HepG2 (cell line): ENCODE data around the gene OGFR. TPM values are rescaled to one million over a fixed set of nuclear protein-coding genes. Genes with fewer than 3 reads are reported as not detected.

Source experiments
- DR1 ChIP-seq: sonication (generic); formaldehyde crosslinking; IDR thresholded peaks from 2 replicates; pipeline ENCODE4 v1.8.0; 2021; ENCODE audit warnings: mild to moderate bottlenecking, missing genetic modification reagents, inconsistent platforms
- NCOA1 ChIP-seq: sonication (generic); formaldehyde crosslinking; IDR thresholded peaks from 2 replicates; pipeline ENCODE4 v1.9.0; 2021; ENCODE audit warnings: missing genetic modification reagents
- PAX8 ChIP-seq: sonication (generic); formaldehyde crosslinking; IDR thresholded peaks from 2 replicates; pipeline ENCODE4 v1.8.0; 2022; ENCODE audit warnings: mild to moderate bottlenecking, missing genetic modification reagents, borderline replicate concordance
- RAD21 ChIP-seq: fragments of 450-650 bp; formaldehyde crosslinking; IDR thresholded peaks from 2 replicates; pipeline ENCODE4 v1.5.0; 2020; ENCODE audit warnings: mild to moderate bottlenecking
- RFXANK ChIP-seq: IDR thresholded peaks from 2 replicates; pipeline ENCODE4 v1.6.1; 2016
- ZNF839 ChIP-seq: sonication (generic); formaldehyde crosslinking; IDR thresholded peaks from 2 replicates; pipeline ENCODE4 v1.4.0; 2020; ENCODE audit warnings: missing genetic modification reagents, mild to moderate bottlenecking, borderline replicate concordance
- ZSCAN12 ChIP-seq: sonication (generic); formaldehyde crosslinking; IDR thresholded peaks from 2 replicates; pipeline ENCODE4 v1.9.0; 2021; ENCODE audit warnings: mild to moderate bottlenecking, missing genetic modification reagents
- ZZZ3 ChIP-seq: sonication (generic); formaldehyde crosslinking; IDR thresholded peaks from 2 replicates; pipeline ENCODE4 v1.4.0; 2020; ENCODE audit warnings: missing genetic modification reagents, mild to moderate bottlenecking, borderline replicate concordance
- polyA plus RNA-seq, 8 experiments: library from polyadenylated mRNA; depleted of rRNA in 3 of 8; stranded (reverse) in 7 of 8; unstranded in 1 of 8; fragments of >200 nt; fragmentation: Illumina TruSeq in 4 of 8; extraction: Trizol in 4 of 8; gene quantifications; 2 replicates each; pipeline versions ENCODE4 v1.2.1 to v1.2.3, GENCODE V29; 2011 to 2016; ENCODE audit warnings: low read depth in 4 of 8, missing spikeins in 1 of 8, mixed read lengths in 1 of 8; ENCODE audit not compliant: insufficient read depth in 1 of 8
- total RNA-seq, 5 experiments: library from RNA; depleted of rRNA; stranded (reverse); fragments of >200 nt; fragmentation: Illumina TruSeq; extraction: Trizol; gene quantifications; 2 replicates each; pipeline ENCODE4 v1.2.3, GENCODE V29; 2016; ENCODE audit warnings: low read depth in 1 of 5
- TF ChIP-seq, protein P1 (sequence below): sonication (generic); formaldehyde crosslinking; IDR thresholded peaks from 2 replicates; pipeline ENCODE4 v1.4.0; 2020; ENCODE audit warnings: missing genetic modification reagents
- TF ChIP-seq, protein P2 (sequence below): sonication (generic); formaldehyde crosslinking; IDR thresholded peaks from one replicate; pipeline ENCODE4 v1.5.1; 2020; ENCODE audit warnings: mild to moderate bottlenecking, missing genetic modification reagents; ENCODE audit errors: not compliant biosample characterization
- TF ChIP-seq, protein P3 (sequence below): sonication (generic); formaldehyde crosslinking; IDR thresholded peaks from 2 replicates; pipeline ENCODE4 v1.4.0; 2020; ENCODE audit warnings: missing genetic modification reagents, borderline replicate concordance

Gene OGFR
- total and polyA plus RNA-seq, 2 of the 13 experiments (the other 11 are each of a cell fraction or from before 2014, with no cell fraction given), result 47.7 to 81.8 TPM

DNA sequence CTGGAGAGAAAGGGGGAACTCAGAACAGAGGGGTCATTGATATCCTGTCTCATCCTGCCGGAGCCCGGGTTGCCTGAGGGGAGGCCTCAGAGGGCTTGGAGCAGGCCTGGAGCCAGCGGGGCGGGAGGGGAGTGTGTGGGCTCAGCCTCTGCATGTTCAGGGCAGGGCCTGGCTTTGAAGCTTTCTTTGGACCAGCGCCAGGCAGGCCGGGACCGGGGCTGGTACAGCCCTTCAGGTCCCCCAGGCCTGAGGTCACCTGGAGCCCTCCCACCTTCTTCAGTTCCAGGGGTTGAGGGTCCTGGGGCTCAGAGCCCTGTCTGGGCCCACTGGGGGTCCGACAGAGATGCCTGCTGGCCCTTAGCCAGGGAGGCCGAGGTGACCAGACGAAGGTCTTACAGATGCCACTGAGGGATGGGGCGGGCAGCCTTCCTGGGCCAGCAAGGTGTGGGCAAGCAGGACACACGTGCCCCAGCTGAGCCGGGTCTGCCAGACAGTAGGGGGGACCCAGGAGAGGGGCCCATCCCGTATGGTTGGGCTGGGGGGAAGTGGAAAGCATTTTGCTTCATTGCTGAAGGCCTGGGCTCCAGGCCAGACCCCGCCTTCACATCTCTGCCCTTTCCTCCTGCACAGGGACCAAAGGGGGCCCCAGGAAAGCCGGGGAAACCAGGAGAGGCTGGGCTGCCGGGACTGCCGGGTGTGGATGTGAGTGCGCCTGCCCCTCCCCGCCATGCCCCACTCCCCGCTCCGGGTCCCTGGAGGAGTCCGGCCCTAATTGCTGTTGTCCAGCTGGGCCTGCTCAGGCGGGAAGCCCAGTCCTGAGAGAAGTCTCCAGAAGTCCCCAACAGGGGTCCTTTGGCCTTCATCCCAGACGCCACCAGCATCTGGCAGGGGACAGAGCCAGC is 14.2 kb downstream of the OGFR start (continued):
- TF ChIP-seq, protein P1, sequence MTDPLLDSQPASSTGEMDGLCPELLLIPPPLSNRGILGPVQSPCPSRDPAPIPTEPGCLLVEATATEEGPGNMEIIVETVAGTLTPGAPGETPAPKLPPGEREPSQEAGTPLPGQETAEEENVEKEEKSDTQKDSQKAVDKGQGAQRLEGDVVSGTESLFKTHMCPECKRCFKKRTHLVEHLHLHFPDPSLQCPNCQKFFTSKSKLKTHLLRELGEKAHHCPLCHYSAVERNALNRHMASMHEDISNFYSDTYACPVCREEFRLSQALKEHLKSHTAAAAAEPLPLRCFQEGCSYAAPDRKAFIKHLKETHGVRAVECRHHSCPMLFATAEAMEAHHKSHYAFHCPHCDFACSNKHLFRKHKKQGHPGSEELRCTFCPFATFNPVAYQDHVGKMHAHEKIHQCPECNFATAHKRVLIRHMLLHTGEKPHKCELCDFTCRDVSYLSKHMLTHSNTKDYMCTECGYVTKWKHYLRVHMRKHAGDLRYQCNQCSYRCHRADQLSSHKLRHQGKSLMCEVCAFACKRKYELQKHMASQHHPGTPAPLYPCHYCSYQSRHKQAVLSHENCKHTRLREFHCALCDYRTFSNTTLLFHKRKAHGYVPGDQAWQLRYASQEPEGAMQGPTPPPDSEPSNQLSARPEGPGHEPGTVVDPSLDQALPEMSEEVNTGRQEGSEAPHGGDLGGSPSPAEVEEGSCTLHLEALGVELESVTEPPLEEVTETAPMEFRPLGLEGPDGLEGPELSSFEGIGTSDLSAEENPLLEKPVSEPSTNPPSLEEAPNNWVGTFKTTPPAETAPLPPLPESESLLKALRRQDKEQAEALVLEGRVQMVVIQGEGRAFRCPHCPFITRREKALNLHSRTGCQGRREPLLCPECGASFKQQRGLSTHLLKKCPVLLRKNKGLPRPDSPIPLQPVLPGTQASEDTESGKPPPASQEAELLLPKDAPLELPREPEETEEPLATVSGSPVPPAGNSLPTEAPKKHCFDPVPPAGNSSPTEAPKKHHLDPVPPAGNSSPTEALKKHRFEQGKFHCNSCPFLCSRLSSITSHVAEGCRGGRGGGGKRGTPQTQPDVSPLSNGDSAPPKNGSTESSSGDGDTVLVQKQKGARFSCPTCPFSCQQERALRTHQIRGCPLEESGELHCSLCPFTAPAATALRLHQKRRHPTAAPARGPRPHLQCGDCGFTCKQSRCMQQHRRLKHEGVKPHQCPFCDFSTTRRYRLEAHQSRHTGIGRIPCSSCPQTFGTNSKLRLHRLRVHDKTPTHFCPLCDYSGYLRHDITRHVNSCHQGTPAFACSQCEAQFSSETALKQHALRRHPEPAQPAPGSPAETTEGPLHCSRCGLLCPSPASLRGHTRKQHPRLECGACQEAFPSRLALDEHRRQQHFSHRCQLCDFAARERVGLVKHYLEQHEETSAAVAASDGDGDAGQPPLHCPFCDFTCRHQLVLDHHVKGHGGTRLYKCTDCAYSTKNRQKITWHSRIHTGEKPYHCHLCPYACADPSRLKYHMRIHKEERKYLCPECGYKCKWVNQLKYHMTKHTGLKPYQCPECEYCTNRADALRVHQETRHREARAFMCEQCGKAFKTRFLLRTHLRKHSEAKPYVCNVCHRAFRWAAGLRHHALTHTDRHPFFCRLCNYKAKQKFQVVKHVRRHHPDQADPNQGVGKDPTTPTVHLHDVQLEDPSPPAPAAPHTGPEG, result no peak
- TF ChIP-seq ZZZ3 (CRISPR knock-in tag) (no peak), NCOA1 (CRISPR knock-in tag) (0 out of 2 replicates have a peak, but pooled peaks have one; percentile 25), ZNF839 (peak; percentile 99), DR1 (CRISPR knock-in tag) (no peak; the same call in 1 of the 2 replicates), ZSCAN12 (no peak), RFXANK (peak; percentile 59; the same call in 1 of the 2 replicates), RAD21 (no peak; the same call in 1 of the 2 replicates), PAX8 (CRISPR knock-in tag) (no peak)
- TF ChIP-seq, protein P2, sequence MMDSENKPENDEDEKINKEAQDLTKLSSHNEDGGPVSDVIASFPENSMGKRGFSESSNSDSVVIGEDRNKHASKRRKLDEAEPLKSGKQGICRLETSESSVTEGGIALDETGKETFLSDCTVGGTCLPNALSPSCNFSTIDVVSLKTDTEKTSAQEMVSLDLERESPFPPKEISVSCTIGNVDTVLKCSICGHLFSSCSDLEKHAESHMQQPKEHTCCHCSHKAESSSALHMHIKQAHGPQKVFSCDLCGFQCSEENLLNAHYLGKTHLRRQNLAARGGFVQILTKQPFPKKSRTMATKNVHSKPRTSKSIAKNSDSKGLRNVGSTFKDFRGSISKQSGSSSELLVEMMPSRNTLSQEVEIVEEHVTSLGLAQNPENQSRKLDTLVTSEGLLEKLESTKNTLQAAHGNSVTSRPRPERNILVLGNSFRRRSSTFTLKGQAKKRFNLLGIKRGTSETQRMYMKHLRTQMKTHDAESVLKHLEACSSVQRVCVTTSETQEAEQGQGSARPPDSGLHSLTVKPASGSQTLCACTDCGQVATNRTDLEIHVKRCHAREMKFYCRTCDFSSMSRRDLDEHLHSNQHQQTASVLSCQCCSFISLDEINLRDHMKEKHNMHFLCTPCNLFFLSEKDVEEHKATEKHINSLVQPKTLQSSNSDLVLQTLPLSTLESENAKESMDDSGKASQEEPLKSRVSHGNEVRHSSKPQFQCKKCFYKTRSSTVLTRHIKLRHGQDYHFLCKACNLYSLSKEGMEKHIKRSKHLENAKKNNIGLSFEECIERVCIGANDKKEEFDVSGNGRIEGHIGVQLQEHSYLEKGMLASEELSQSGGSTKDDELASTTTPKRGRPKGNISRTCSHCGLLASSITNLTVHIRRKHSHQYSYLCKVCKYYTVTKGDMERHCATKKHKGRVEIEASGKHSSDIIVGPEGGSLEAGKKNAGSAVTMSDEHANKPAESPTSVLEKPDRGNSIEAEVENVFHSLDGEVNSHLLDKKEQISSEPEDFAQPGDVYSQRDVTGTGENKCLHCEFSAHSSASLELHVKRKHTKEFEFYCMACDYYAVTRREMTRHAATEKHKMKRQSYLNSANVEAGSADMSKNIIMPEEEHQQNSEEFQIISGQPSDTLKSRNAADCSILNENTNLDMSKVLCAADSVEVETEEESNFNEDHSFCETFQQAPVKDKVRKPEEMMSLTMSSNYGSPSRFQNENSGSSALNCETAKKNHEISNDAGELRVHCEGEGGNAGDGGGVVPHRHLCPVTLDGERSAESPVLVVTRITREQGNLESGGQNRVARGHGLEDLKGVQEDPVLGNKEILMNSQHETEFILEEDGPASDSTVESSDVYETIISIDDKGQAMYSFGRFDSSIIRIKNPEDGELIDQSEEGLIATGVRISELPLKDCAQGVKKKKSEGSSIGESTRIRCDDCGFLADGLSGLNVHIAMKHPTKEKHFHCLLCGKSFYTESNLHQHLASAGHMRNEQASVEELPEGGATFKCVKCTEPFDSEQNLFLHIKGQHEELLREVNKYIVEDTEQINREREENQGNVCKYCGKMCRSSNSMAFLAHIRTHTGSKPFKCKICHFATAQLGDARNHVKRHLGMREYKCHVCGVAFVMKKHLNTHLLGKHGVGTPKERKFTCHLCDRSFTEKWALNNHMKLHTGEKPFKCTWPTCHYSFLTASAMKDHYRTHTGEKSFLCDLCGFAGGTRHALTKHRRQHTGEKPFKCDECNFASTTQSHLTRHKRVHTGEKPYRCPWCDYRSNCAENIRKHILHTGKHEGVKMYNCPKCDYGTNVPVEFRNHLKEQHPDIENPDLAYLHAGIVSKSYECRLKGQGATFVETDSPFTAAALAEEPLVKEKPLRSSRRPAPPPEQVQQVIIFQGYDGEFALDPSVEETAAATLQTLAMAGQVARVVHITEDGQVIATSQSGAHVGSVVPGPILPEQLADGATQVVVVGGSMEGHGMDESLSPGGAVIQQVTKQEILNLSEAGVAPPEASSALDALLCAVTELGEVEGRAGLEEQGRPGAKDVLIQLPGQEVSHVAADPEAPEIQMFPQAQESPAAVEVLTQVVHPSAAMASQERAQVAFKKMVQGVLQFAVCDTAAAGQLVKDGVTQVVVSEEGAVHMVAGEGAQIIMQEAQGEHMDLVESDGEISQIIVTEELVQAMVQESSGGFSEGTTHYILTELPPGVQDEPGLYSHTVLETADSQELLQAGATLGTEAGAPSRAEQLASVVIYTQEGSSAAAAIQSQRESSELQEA (CRISPR knock-in tag), result peak; percentile 56
- TF ChIP-seq, protein P3, sequence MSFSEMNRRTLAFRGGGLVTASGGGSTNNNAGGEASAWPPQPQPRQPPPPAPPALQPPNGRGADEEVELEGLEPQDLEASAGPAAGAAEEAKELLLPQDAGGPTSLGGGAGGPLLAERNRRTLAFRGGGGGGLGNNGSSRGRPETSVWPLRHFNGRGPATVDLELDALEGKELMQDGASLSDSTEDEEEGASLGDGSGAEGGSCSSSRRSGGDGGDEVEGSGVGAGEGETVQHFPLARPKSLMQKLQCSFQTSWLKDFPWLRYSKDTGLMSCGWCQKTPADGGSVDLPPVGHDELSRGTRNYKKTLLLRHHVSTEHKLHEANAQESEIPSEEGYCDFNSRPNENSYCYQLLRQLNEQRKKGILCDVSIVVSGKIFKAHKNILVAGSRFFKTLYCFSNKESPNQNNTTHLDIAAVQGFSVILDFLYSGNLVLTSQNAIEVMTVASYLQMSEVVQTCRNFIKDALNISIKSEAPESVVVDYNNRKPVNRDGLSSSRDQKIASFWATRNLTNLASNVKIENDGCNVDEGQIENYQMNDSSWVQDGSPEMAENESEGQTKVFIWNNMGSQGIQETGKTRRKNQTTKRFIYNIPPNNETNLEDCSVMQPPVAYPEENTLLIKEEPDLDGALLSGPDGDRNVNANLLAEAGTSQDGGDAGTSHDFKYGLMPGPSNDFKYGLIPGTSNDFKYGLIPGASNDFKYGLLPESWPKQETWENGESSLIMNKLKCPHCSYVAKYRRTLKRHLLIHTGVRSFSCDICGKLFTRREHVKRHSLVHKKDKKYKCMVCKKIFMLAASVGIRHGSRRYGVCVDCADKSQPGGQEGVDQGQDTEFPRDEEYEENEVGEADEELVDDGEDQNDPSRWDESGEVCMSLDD (CRISPR knock-in tag), result no peak; the same call in 1 of the 2 replicates
